H1 (cell line): ENCODE measurements around the gene ORAI3. TPM values are rescaled to one million over a fixed set of nuclear protein-coding genes. Genes with fewer than 3 reads are reported as not detected.

Experiments used
- CTCF ChIA-PET: fragments of 300-600 bp; sonication (Branson Sonifier 250); formaldehyde crosslinking; loops from one replicate; lab custom pipeline; 2021; ENCODE audit not compliant: partially characterized antibody; lab: Charles Lee
- POLR2A ChIA-PET: fragments of 300-600 bp; sonication (Branson Sonifier 250); formaldehyde crosslinking; loops from one replicate; lab custom pipeline; 2021; ENCODE audit warnings: inconsistent platforms; ENCODE audit not compliant: partially characterized antibody; lab: Charles Lee
- DNase-seq, 2 experiments: peaks; one replicate each; pipeline versions ENCODE4 v3.0.0 to v3.0.0-alpha.2; 2010 to 2022; ENCODE audit warnings: low spot score in 2 of 2, low read depth in 1 of 2, mixed read lengths in 1 of 2
- FAIRE-seq: peaks from 2 replicates; lab custom pipeline; 2011; peaks lifted over from hg19 to GRCh38; lab: Jason Lieb, UNC
- H2AFZ ChIP-seq: 2 replicates; pipeline ENCODE4 v1.8.1; 2012; ENCODE audit warnings: low read length, inconsistent platforms
- H2AK5ac ChIP-seq: 2 replicates; pipeline ENCODE4 v1.6.1; 2013; ENCODE audit warnings: low read depth, low read length
- H2BK120ac ChIP-seq: replicated peaks from 2 replicates; pipeline ENCODE3; 2013; ENCODE audit warnings: low read depth, low read length, inconsistent platforms
- H2BK12ac ChIP-seq: 2 replicates; pipeline ENCODE4 v1.6.1; 2013; ENCODE audit warnings: low read depth, low read length
- H2BK15ac ChIP-seq: 2 replicates; pipeline ENCODE4 v1.6.1; 2013; ENCODE audit warnings: low read length
- H2BK20ac ChIP-seq: 2 replicates; pipeline ENCODE4 v1.6.1; 2013; ENCODE audit warnings: low read length
- H2BK5ac ChIP-seq: 2 replicates; pipeline ENCODE4 v1.6.1; 2013; ENCODE audit warnings: low read depth, low read length
- H3K14ac ChIP-seq: 2 replicates; pipeline ENCODE4 v1.6.1; 2013; ENCODE audit warnings: inconsistent platforms; ENCODE audit not compliant: insufficient read length
- H3K18ac ChIP-seq: 2 replicates; pipeline ENCODE4 v1.6.1; 2013; ENCODE audit warnings: low read length; ENCODE audit errors: extremely low read depth
- H3K23ac ChIP-seq: 2 replicates; pipeline ENCODE4 v1.6.1; 2013; ENCODE audit warnings: inconsistent platforms; ENCODE audit not compliant: insufficient read length
- H3K23me2 ChIP-seq: 2 replicates; pipeline ENCODE4 v1.6.1; 2013; ENCODE audit warnings: low read depth, low read length
- H3K27ac ChIP-seq: 2 replicates; pipeline ENCODE4 v1.6.1; 2011; ENCODE audit warnings: low read depth, low read length, inconsistent platforms
- H3K27me3 ChIP-seq, 4 experiments: replicated peaks in 1 of 4; 1 replicate in 1 of 4; 2 replicates in 3 of 4; pipeline versions ENCODE4 v1.6.1 to v1.8.1; 2011 to 2013; ENCODE audit warnings: low read length in 3 of 4, mild to moderate bottlenecking in 3 of 4, inconsistent platforms in 2 of 4, mixed read lengths in 2 of 4, moderate library complexity in 1 of 4; ENCODE audit not compliant: control insufficient read depth in 3 of 4, insufficient read depth in 3 of 4; ENCODE audit errors: extremely low read depth in 1 of 4
- H3K36me3 ChIP-seq, 4 experiments: 2 replicates each; pipeline versions ENCODE4 v1.6.1 to v1.8.1; 2011 to 2013; ENCODE audit warnings: mild to moderate bottlenecking in 4 of 4, low read length in 3 of 4, moderate library complexity in 2 of 4, control low read depth in 1 of 4, inconsistent platforms in 1 of 4; ENCODE audit not compliant: insufficient read depth in 4 of 4, control insufficient read depth in 2 of 4
- H3K4ac ChIP-seq: replicated peaks from 2 replicates; pipeline ENCODE3; 2013; ENCODE audit warnings: low read length, low read depth, mixed read lengths, inconsistent platforms; ENCODE audit not compliant: insufficient read length
- H3K4me1 ChIP-seq, 4 experiments: replicated peaks in 1 of 4; 1 replicate in 1 of 4; 2 replicates in 3 of 4; pipeline versions ENCODE4 v1.6.1 to v1.8.1; 2011 to 2013; ENCODE audit warnings: low read length in 3 of 4, inconsistent platforms in 2 of 4, mixed read lengths in 1 of 4; ENCODE audit not compliant: insufficient read depth in 4 of 4, control insufficient read depth in 3 of 4
- H3K4me2 ChIP-seq, 2 experiments: 2 replicates each; pipeline versions ENCODE4 v1.6.1 to v1.8.1; 2011 to 2013; ENCODE audit warnings: low read depth in 2 of 2, low read length in 2 of 2, control low read depth in 1 of 2, inconsistent platforms in 1 of 2, mild to moderate bottlenecking in 1 of 2; ENCODE audit not compliant: insufficient read depth in 1 of 2
- H3K4me3 ChIP-seq, 4 experiments: fragments of 200-600, 300-600 bp in 1 of 4; sonication (generic), shearing (Covaris generic), sonication (Bioruptor Twin) in 1 of 4; 2 replicates each; pipeline versions ENCODE4 v1.5.1 to v1.8.1; 2011 to 2016; ENCODE audit warnings: low read length in 4 of 4, low read depth in 3 of 4, control low read depth in 2 of 4, inconsistent platforms in 2 of 4, mild to moderate bottlenecking in 2 of 4, mixed read lengths in 1 of 4, moderate library complexity in 1 of 4; ENCODE audit not compliant: insufficient read depth in 2 of 4; ENCODE audit errors: extremely low read depth in 1 of 4
- H3K56ac ChIP-seq: replicated peaks from 2 replicates; pipeline ENCODE3; 2013; ENCODE audit warnings: low read depth, mild to moderate bottlenecking, mixed read lengths, low read length, inconsistent platforms; ENCODE audit not compliant: insufficient read length
- H3K79me1 ChIP-seq: 2 replicates; pipeline ENCODE4 v1.6.1; 2013; ENCODE audit warnings: low read depth, low read length, control low read depth
- H3K79me2 ChIP-seq, 2 experiments: 2 replicates each; pipeline versions ENCODE4 v1.6.1 to v1.8.1; 2012 to 2013; ENCODE audit warnings: low read length in 2 of 2, mild to moderate bottlenecking in 2 of 2, inconsistent platforms in 1 of 2; ENCODE audit not compliant: insufficient read depth in 2 of 2, control insufficient read depth in 1 of 2
- H3K9ac ChIP-seq, 4 experiments: replicated peaks in 1 of 4; 1 replicate in 1 of 4; 2 replicates in 3 of 4; pipeline versions ENCODE4 v1.6.1 to v1.8.1; 2011 to 2013; ENCODE audit warnings: low read depth in 3 of 4, low read length in 3 of 4, control low read depth in 2 of 4, mild to moderate bottlenecking in 2 of 4, moderate library complexity in 2 of 4, inconsistent platforms in 1 of 4; ENCODE audit errors: extremely low read depth in 1 of 4
- H3K9me3 ChIP-seq, 2 experiments: 2 replicates each; pipeline versions ENCODE4 v1.6.1 to v1.8.1; 2012 to 2013; ENCODE audit warnings: mild to moderate bottlenecking in 2 of 2, moderate library complexity in 2 of 2, control low read depth in 1 of 2, inconsistent platforms in 1 of 2, low read depth in 1 of 2, low read length in 1 of 2, mixed read lengths in 1 of 2; ENCODE audit not compliant: insufficient read depth in 2 of 2
- H4K20me1 ChIP-seq, 2 experiments: replicated peaks in 1 of 2; 2 replicates each; pipeline versions ENCODE3 to v1.8.1; 2011 to 2013; ENCODE audit warnings: inconsistent platforms in 2 of 2, low read length in 2 of 2, mild to moderate bottlenecking in 1 of 2; ENCODE audit not compliant: insufficient read depth in 2 of 2, control insufficient read depth in 1 of 2
- H4K5ac ChIP-seq: 2 replicates; pipeline ENCODE4 v1.6.1; 2013; ENCODE audit warnings: low read length, low read depth, mixed read lengths, inconsistent platforms; ENCODE audit not compliant: insufficient read length
- H4K8ac ChIP-seq: 2 replicates; pipeline ENCODE4 v1.8.0; 2013; ENCODE audit warnings: mild to moderate bottlenecking, moderate library complexity, low read length, inconsistent platforms; ENCODE audit not compliant: insufficient read depth; ENCODE audit errors: extremely low read depth
- H4K91ac ChIP-seq: replicated peaks from 2 replicates; pipeline ENCODE3; 2013; ENCODE audit warnings: low read length, mixed read lengths, inconsistent platforms; ENCODE audit not compliant: insufficient read length
- HDAC2 ChIP-seq, 2 experiments: fragments of 300-600 bp in 1 of 2; sonication (generic) in 1 of 2; IDR thresholded peaks; 2 replicates each; pipeline ENCODE4 v1.6.1; 2011 to 2012; ENCODE audit warnings: low read depth in 2 of 2, low read length in 2 of 2, mild to moderate bottlenecking in 2 of 2, moderate library complexity in 2 of 2, borderline replicate concordance in 1 of 2, inconsistent platforms in 1 of 2
- HDAC6 ChIP-seq: IDR thresholded peaks from one replicate; pipeline ENCODE4 v1.7.1; 2012; ENCODE audit warnings: low read depth, mild to moderate bottlenecking, inconsistent platforms, low read length, moderate library complexity
- KDM1A ChIP-seq: fragments of 200-600, 300-600 bp; sonication (generic); IDR thresholded peaks from 2 replicates; pipeline ENCODE4 v1.7.1; 2016; ENCODE audit warnings: mild to moderate bottlenecking, low read length, borderline replicate concordance
- MAFK ChIP-seq: IDR thresholded peaks from 2 replicates; pipeline ENCODE4 v1.6.1; 2012; ENCODE audit warnings: low read depth, mild to moderate bottlenecking, improper control_type of control experiment, low read length
- RAD21 ChIP-seq, 2 experiments: IDR thresholded peaks in 1 of 2; conservative IDR thresholded peaks in 1 of 2; 2 replicates each; pipeline ENCODE4 v1.6.1; 2011; ENCODE audit warnings: low read depth in 2 of 2, low read length in 2 of 2, improper control_type of control experiment in 1 of 2, inconsistent platforms in 1 of 2, mild to moderate bottlenecking in 1 of 2, moderate library complexity in 1 of 2
- RNF2 ChIP-seq: fragments of 200-900, 300-1000 bp; sonication (generic); IDR thresholded peaks from 2 replicates; pipeline ENCODE4 v1.7.1; 2016; ENCODE audit warnings: borderline replicate concordance, low read depth, mild to moderate bottlenecking, antibody characterized with exemption, low read length; ENCODE audit not compliant: poor library complexity, severe bottlenecking; ENCODE audit errors: missing control alignments
- SAP30 ChIP-seq: fragments of 300-600 bp; sonication (generic); IDR thresholded peaks from 2 replicates; pipeline ENCODE4 v1.7.1; 2012; ENCODE audit warnings: low read length, moderate library complexity, mild to moderate bottlenecking, inconsistent platforms; ENCODE audit not compliant: insufficient read depth, insufficient replicate concordance
- SIX5 ChIP-seq: IDR thresholded peaks from 2 replicates; pipeline ENCODE4 v1.6.1; 2011; ENCODE audit warnings: mild to moderate bottlenecking, low read depth, low read length
- SP1 ChIP-seq: IDR thresholded peaks from 2 replicates; pipeline ENCODE4 v1.6.1; 2011; ENCODE audit warnings: low read depth, low read length
- SUZ12 ChIP-seq: fragments of 200-600 bp; sonication (generic); IDR thresholded peaks from 2 replicates; pipeline ENCODE4 v1.6.1; 2012; ENCODE audit warnings: mild to moderate bottlenecking, inconsistent platforms, low read length, moderate library complexity, mixed read lengths
- TAF1 ChIP-seq: IDR thresholded peaks from 2 replicates; pipeline ENCODE4 v1.6.1; 2011; ENCODE audit warnings: mild to moderate bottlenecking, low read depth, low read length
- TCF12 ChIP-seq: IDR thresholded peaks from 2 replicates; pipeline ENCODE4 v1.6.1; 2011; ENCODE audit warnings: low read depth, mild to moderate bottlenecking, low read length
- WGBS, 2 experiments: shearing (Covaris generic) in 1 of 2; methylation state at CpG; one replicate each; pipeline versions ENCODE4 v1.1.6 to v1.1.7; 2013 to 2015; ENCODE audit warnings: low lambda C conversion rate in 2 of 2, mixed read lengths in 2 of 2, inconsistent platforms in 1 of 2, low coverage in 1 of 2, missing lambda C conversion rate in 1 of 2; ENCODE audit not compliant: insufficient replicate concordance in 2 of 2, insufficient coverage in 1 of 2, insufficient read length in 1 of 2; ENCODE audit errors: extremely low coverage in 1 of 2, missing lambda C conversion rate in 1 of 2; 5-methylcytosine and 5-hydroxymethylcytosine counted together
- polyA plus RNA-seq, 7 experiments: library from polyadenylated mRNA; depleted of rRNA in 3 of 7; stranded (reverse) in 5 of 7; unstranded in 2 of 7; fragments of >200 nt in 5 of 7; fragments of 200-250 nt in 2 of 7; gene quantifications; 1 replicate in 5 of 7; 2 replicates in 1 of 7; 4 replicates in 1 of 7; pipeline versions ENCODE4 v1.2.1 to v1.2.3, GENCODE V29; 2011 to 2013; ENCODE audit warnings: missing spikeins in 2 of 7, mixed read lengths in 2 of 7
- total RNA-seq: library from RNA; stranded (reverse); fragmentation: NEBNext Ultra II Directional; extraction: Animal tissue kit (Norgen Biotek cat#: 25700); gene quantifications from 2 replicates; pipeline ENCODE4 v1.2.1, GENCODE V29; 2021

ORAI3 gene
- total and polyA plus RNA-seq, 2 of the 8 experiments (the other 6 are each of a cell fraction or from before 2014, with no cell fraction given): 8.7 to 24.5 TPM

GRCh38 chr16:30963925-30964511 lies 15.2 kb downstream of the ORAI3 start:
- FAIRE-seq (no peak), DNase-seq (no peak)
- H3K23ac ChIP-seq: no peak overlapping the region
- H4K91ac ChIP-seq: no peak overlapping the region
- no peak overlapping the region for H2BK12ac ChIP-seq
- no peak overlapping the region for H2AFZ ChIP-seq
- peaks cover 6 to 20% of the 10 kb centered on the region in 2 experiments for H4K20me1 ChIP-seq
- peaks cover 0 to 10% of the 10 kb centered on the region in 2 experiments; a peak in 3 of 4 replicates for H3K79me2 ChIP-seq
- H3K9me3 ChIP-seq: no peaks in the 10 kb centered on the region; a peak in 1 of 4 replicates
- 93% methylated on average over 18 of the region's 18 CpGs; no CpG with 5 or more reads in 1 of the 2 experiments for WGBS, 2 experiments
- 0 out of 7 replicates have a peak, but pooled peaks cover 0 to under 1% (median 0%) of the 10 kb centered on the region in 4 experiments for H3K4me1 ChIP-seq
- peaks cover 60 to 90% (median 67%) of the 10 kb centered on the region in 4 experiments for H3K36me3 ChIP-seq
- H3K4me3 ChIP-seq: no peak overlapping the region
- no peak overlapping the region for H3K9ac ChIP-seq
- no peak overlapping the region for H3K27ac ChIP-seq
- H3K18ac ChIP-seq: no peak overlapping the region
- H2BK20ac ChIP-seq: no peak overlapping the region
- no peaks in the 10 kb centered on the region for H3K23me2 ChIP-seq
- H3K27me3 ChIP-seq: no peaks in the 10 kb centered on the region
- no peak overlapping the region for H3K14ac ChIP-seq
- no peak overlapping the region for H3K4me2 ChIP-seq
- ChIA-PET POLR2A (interaction anchor here (0.9 to 6.4 kb wide), 11 partner anchors 9 to 153 kb away, joined by 3 to 45 read pairs (median 5); partner anchors contain the start of genes HSD3B7 and KAT8), CTCF (interaction anchor here (0.9 to 3.8 kb wide), 6 partner anchors 9 to 29 kb away, joined by 3 to 26 read pairs (median 5); no protein-coding TSS in a partner anchor)
- no peak overlapping the region for H2BK15ac ChIP-seq
- no peak overlapping the region for H4K5ac ChIP-seq
- H3K79me1 ChIP-seq: peaks cover 8% of the 10 kb centered on the region
- H2BK120ac ChIP-seq: no peak overlapping the region
- H2AK5ac ChIP-seq: no peak overlapping the region
- H3K4ac ChIP-seq: no peak overlapping the region
- H2BK5ac ChIP-seq: no peak overlapping the region
- no peak overlapping the region for H3K56ac ChIP-seq
- no peak overlapping the region for H4K8ac ChIP-seq
- TF ChIP-seq RNF2 (no peak), SP1 (no peak), SIX5 (no peak), HDAC6 (no peak), MAFK (no peak), TAF1 (no peak), KDM1A (no peak), HDAC2 (IDR thresholded peaks at IDR 0.05; ENCODE audit: borderline replicate concordance in 1 of 2, low read depth in 2 of 2, low read length in 2 of 2) (no peak), SAP30 (no peak), SUZ12 (no peak), RAD21 (IDR thresholded peaks at IDR 0.05 in 1 of 2, conservative IDR thresholded peaks at IDR 0.05 in 1 of 2; ENCODE audit: low read depth in 2 of 2, low read length in 2 of 2) (no peak), TCF12 (no peak)
